ENCODE measurements around the gene SLC35C1.

Gene SLC35C1

DNA sequence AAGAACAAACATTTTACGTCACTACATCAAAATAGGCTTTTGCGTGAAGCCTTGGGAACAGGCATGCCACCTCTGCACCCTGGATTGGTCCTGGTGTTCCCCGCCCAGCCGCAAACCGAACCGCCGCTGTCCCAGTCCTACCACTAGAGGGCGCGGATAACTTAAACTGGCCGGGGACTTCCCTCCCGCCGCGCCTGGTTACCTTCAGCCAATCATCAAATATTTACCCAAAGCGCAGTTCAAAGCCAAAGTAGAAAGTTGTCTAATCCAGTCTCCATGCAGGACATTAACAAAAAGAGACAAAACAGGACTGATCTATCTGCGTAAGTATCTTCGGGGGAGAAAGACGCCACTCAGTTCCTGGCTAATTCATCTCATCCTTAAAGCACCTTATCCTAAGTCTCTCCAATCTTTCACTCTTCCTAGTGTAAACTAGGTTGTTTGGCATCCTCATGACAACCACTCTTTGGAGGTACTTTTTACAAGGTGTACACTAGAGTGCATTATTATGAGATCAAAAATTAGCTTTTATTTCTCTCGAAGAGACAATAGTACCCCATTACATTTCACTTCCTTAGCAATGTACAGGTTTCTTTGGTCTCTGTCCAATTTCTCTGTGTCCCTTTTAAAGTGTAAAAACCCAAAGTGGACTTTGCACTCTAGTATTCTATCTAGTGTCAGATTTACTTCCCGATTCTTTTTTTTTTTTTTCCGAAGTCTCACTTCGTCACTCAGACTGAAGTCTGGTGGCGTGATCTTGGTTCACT, 38.4 kb downstream of the SLC35C1 start:
- TF ChIP-seq, protein P1, sequence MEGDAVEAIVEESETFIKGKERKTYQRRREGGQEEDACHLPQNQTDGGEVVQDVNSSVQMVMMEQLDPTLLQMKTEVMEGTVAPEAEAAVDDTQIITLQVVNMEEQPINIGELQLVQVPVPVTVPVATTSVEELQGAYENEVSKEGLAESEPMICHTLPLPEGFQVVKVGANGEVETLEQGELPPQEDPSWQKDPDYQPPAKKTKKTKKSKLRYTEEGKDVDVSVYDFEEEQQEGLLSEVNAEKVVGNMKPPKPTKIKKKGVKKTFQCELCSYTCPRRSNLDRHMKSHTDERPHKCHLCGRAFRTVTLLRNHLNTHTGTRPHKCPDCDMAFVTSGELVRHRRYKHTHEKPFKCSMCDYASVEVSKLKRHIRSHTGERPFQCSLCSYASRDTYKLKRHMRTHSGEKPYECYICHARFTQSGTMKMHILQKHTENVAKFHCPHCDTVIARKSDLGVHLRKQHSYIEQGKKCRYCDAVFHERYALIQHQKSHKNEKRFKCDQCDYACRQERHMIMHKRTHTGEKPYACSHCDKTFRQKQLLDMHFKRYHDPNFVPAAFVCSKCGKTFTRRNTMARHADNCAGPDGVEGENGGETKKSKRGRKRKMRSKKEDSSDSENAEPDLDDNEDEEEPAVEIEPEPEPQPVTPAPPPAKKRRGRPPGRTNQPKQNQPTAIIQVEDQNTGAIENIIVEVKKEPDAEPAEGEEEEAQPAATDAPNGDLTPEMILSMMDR (IDR thresholded peaks at IDR 0.05), result peak; percentile 98
- TF ChIP-seq ZFX (IDR thresholded peaks at IDR 0.05; ENCODE audit: borderline replicate concordance), result no peak
- peak overlapping the region; percentile 95 for H3K27ac ChIP-seq

DNA sequence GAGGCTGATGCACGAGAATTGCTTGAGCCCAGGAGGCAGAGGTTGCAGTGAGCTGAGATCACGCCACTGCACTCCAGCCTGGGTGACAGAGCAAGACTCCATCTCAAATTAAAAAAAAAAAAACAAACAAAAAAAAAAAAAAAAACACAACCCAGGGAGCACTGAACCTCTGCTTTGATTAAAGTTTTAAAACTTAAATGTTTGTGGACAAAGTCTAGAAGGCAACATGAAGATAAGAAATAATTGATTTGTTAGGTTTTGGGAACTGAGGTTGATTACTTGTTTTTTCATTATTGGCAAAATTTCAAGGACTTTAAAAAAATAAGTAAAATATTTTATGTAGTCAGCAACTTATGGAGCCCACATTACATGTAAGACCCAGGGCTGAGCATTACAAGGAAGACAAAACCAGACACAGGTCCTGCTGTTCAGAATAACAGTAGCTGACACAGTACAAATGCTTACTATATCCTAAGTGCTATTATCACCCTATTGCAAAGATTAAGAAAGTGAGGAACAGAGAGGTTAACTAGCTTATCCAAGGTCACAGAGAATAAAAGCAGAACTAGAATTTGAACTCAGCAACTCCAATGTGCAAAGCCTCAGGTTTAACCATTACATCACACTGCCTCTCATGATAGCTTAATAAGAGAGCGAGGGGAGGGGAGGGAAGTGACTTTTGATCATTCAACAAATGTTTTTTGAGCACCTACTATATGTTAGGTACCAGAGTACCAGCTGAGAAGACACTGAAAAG, 40.1 kb downstream of the SLC35C1 start:
- no peak for TF ChIP-seq ZFX (IDR thresholded peaks at IDR 0.05; ENCODE audit: borderline replicate concordance)
- TF ChIP-seq, protein P1 (IDR thresholded peaks at IDR 0.05), result no peak
- no peak overlapping the region for H3K27ac ChIP-seq

DNA sequence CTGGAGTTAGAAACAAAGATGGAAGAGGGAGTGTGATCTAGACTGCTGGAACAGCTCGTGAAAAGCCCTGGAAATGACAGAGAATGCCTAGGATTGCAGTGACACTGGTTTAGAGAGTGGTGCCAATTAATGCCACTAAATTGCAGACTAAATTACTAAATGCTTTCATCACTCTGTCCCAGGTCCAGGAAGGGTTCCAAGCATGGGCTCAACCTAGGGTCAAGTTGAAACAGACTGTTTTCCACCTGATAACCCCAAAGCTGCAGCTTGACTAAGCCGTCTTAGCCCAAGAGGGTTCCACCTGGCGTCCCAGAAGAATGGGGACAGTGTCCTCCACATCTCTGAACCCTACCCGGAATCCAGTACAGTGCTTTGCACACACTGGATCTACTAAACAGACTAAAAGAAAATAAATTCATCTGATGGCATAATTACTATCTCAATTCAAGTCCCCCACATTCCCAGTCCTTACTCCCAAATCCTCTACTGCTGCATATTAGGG, 41.3 kb downstream of the SLC35C1 start:
- H3K27ac ChIP-seq, result peak overlapping the region; percentile 68
- no peak for TF ChIP-seq ZFX (IDR thresholded peaks at IDR 0.05; ENCODE audit: borderline replicate concordance)
- TF ChIP-seq, protein P1 (IDR thresholded peaks at IDR 0.05), result no peak

DNA sequence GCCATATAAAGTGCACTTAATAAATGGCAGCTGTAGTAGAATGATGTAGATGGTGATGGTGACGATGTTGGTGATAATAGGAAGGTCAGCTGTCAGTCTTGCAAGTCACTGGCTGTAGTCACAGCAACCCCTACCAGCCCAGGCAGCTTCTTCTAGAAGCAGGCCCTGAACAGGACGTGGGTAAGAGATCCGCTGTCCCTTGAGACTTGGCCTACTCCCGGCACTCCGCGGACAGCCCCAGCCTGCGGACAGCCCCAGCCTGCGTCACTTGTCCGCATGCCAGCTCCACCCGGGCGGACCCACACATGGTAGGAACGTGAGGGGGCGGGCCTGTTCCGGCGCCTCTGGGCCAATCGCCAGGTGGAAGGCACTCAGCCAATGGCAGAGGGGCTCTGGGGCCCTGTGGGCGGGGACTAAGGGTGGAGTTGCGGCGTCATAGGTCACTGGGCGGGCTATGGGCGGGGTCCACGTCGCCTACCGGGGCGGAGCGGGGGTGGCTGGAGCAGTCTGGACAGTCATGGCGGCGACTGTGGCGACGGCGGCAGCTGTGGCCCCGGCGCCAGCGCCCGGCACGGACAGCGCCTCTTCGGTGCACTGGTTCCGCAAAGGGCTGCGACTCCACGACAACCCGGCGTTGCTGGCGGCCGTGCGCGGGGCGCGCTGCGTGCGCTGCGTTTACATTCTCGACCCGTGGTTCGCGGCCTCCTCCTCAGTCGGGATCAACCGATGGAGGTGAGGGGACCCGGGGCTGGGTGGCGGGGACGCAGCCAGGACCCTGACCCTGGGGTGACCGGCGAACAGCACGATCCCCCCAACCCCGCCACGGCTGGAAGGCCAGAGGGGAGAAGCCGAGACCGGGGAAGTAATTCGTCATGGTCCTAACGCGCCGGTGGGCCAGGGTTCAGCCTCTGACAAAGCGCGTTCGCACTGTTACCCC, 42.3 kb downstream of the SLC35C1 start, which contains the start of gene CRY2:
CRY2 (plus strand) TSS at position 502 of the 937 bp plus-strand sequence; CDS start at position 518, 16 bp downstream.
- peak within 1 kb of the TSS; percentile 68 for H3K27ac ChIP-seq
- TF ChIP-seq, protein P1 (IDR thresholded peaks at IDR 0.05), result no peak
- TF ChIP-seq ZFX (IDR thresholded peaks at IDR 0.05; ENCODE audit: borderline replicate concordance), result no peak

DNA sequence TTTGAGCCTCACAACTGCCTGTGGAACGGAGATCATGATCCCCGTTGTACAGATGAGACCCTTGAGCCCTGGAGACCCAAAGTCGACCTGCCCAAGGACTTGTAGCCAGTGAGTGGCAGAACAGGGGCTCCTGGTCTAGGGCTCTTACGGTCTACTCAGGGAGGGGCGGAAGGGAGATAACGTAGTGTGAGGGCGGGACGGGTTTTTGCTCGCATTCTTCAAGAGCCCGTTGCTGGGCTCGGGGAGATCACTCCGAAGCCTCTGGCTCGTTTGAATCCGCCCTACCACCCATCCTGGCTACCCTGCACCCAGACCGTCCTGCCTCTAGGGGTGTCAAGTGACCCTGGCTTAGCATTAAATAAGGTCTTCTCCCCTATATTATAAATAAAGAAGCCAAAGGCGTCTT, 43.0 kb downstream of the SLC35C1 start:
- TF ChIP-seq, protein P1 (IDR thresholded peaks at IDR 0.05), result no peak
- no peak for TF ChIP-seq ZFX (IDR thresholded peaks at IDR 0.05; ENCODE audit: borderline replicate concordance)
- H3K27ac ChIP-seq, result peak overlapping the region; percentile 68

DNA sequence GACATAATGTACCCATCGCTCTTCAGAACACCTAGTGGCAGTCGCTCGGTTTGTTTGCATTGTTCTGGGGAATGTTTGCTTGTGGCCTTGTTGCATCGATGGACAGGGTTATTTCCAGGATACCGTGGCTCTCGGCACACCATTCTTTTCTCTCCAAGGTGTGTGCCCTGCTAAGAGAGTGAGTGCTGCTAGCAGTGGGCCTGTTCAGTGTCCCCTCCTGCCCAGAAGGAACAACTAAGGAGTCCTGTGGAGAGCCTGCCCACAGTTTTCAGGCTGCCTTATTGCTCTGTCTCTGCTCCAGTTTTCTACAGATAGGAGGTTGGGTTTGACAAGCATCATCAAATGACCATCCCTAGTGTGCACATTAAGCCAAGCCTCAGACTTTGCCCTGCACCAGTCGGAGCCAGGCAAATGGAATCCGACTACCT, 43.7 kb downstream of the SLC35C1 start:
- H3K27ac ChIP-seq, result peak overlapping the region; percentile 68
- TF ChIP-seq, protein P1 (IDR thresholded peaks at IDR 0.05), result no peak
- TF ChIP-seq ZFX (IDR thresholded peaks at IDR 0.05; ENCODE audit: borderline replicate concordance), result no peak

All from 22Rv1 (cell line).